Activated T-cell treated with anti-CD3 and anti-CD28 coated beads for 1 hour (primary cell): ENCODE data around the gene CAMTA1.

Source experiments
- DNase-seq: peaks from one replicate; pipeline ENCODE4 v3.0.0-alpha.2; 2020; ENCODE audit warnings: low read depth

Gene CAMTA1

GRCh38 chr1:7006996-7007871 is 222.0 kb downstream of the CAMTA1 start:
- DNase-seq, result no peak

DNA sequence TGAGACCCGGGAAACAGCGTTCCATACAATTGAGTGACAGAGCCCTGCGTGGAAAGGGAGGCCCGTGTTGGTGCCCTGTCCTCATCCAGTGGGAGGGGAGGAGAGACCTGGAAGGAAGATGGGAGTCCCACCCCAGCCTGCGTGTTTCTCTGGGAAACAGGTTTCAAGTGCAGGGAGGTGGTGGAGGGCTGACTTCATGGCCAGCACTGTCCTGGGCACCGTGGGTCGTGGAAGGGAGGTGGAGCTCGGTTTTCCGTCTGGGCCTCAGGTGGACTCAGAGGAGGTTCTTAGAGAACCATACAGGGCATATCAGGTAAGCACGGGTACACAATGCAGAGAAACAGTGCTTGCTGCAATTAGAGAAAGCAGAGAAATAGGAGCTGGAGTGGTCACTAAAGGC is 222.6 kb downstream of the CAMTA1 start:
- DNase-seq, result no peak

- no peak for DNase-seq
Observed at GRCh38 chr1:7008331-7008730, 223.1 kb downstream of the CAMTA1 start.

DNA sequence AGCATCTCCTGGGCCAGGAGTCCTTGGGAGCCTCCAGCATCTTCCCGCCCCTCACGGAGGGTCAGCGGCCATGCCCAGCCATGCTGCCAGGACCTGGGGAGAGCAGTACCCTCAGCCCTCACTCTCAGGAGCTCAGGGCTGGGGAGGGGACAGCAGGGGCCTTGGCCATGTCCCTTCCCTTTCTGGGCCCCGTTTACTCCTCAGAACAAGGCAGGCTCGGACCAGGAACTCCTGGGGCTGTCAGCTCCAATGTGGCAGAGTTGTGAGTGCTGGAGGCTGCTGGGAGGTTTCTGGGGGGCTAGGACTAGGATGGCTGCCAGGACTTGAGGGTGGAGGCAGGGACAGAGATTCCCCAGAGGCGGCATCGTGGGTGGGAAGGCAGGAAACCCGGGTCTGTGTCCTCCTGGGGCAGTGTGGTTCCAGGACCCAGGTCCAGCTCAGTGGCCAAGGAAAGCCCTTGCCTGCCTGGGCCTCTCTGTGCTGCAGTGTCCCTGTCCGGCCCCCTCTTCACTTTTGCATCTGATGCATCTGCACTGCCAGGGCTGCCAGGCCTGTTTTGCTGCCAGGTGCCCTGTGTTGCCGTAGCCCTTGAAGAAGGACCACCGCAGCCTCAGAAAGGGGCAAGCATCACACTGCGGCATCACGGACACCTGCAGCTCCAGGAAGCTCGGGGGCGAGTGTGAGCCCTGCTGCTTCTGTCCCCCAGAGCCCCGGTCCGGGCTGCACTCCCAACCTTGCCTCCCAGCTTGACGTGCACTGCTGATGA is 223.9 kb downstream of the CAMTA1 start:
- no peak for DNase-seq

- DNase-seq, result no peak
Observed at GRCh38 chr1:7009741-7010525, 224.7 kb downstream of the CAMTA1 start.

GRCh38 chr1:7010534-7011200 is 225.4 kb downstream of the CAMTA1 start:
- no peak for DNase-seq

GRCh38 chr1:7011826-7012225 is 226.6 kb downstream of the CAMTA1 start:
- DNase-seq, result no peak

GRCh38 chr1:7012461-7012924 is 227.2 kb downstream of the CAMTA1 start:
- no peak for DNase-seq

DNA sequence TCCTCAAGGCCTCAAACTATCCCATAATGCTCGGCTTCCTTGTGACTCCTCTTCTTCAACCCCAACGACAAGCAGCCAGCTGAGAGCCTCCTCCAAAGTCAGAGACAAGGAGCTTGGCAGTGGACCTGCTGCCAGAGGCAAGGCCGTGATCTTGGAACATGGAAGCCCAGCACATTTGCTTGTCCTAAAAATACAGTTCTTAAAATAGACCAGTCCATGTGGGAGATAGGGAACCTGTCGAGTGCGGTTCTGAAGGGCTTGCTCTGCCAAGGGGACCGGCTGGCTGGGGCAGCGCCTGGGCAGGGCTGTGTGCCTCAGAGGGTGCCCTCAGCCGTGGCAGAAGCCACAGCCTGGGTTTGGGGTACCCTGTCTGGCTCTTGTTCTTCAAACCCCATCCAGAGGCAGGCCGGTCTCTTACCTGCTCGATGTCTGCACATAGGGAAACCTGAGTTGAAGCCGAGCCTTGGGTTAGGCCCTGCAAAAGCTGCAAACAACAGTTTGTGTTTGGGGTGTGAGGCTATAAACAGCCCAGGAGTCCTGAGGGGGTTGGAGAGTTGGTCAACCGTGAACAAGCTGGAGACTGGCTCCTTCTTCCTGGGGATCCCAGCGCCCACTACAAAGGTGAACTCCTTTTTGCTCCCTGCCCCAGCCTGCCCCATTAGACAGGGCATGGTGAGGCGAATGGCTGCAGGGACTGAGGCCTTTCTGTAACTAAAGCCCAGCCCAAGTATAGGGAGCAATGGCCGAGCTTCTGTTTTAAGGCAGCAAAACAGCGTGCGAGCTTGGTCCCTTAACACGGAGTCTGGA is 228.8 kb downstream of the CAMTA1 start:
- no peak for DNase-seq

DNA sequence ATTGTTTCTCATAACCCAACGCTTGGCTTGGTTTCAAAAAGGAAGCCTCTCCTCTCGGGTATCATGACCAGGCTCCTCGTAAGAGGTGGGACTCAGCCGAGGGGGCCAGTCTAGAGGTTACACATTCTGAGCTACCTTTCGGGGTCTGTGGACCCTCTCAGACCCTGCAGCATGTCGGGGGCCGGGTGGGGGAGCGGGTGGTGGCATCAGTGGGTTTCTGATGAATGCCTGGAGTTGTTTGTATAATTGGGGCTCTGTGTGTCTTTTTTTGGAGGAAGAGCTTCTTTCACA is 229.3 kb downstream of the CAMTA1 start:
- DNase-seq, result no peak

- no peak for DNase-seq
Observed at GRCh38 chr1:7015022-7015421, 229.8 kb downstream of the CAMTA1 start.

DNA sequence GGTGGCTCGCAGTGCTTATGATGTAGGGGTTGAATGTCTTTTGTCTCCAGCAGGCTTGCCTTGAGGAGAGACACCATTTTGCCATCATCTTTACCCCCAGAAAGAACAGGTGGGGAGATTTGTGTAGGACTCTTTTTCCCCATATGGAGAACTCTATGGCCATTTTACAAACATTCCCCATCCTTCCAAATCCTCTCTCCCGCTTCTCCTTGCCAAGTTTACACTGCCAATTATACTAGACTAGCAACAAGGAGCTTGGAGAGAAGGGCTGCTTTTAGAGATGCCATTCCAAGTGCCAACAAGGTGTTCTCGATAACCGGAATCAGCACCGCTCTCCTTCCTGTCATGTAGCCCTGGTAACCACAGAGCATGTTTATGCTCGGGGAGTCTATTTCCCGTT is 233.1 kb downstream of the CAMTA1 start:
- DNase-seq, result no peak

- DNase-seq, result no peak
Observed at GRCh38 chr1:7018826-7019225, 233.6 kb downstream of the CAMTA1 start.

GRCh38 chr1:7019510-7019909 is 234.3 kb downstream of the CAMTA1 start:
- no peak for DNase-seq

- DNase-seq, result no peak
Observed at GRCh38 chr1:7022058-7022457, 236.8 kb downstream of the CAMTA1 start.

DNA sequence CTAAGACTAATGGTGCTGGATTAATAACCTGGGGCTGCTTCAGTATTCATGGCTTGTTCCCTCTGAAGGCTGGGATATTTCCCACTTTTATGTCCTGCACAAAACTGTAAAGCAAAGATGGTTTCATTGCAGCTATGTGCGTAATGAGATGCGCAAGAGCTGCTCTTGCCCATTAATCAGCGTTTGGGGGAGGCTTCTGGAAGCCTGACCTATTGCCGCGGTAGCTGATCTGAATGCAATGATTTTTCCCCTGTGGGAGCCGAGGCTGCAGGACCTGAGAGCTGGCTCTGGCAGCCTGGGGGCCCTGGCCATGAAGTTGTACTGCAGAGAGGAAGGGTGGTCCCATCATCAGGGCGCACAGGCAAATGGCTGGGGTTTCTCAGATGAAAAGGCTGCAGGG is 239.8 kb downstream of the CAMTA1 start:
- no peak for DNase-seq

GRCh38 chr1:7026169-7026568 is 240.9 kb downstream of the CAMTA1 start:
- DNase-seq, result no peak

DNA sequence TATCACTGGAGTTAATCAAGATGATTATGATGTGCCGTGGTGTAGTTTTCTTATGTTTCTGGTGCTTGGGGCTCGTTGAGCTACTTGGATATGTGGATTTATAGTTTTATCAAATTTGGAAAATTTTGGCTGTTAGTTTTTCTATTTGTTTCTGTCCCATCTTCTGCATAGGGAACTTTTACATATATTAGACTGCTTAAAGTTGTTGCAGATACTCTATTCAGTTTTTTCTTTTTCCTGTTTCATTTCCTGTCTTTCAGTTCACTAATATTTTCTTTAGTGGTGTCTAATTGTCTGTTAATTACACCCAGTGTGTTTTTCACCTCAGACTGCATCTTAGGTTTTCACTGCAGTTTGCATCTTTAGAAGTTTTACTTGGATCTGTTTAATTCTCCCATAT is 247.7 kb downstream of the CAMTA1 start:
- DNase-seq, result no peak

DNA sequence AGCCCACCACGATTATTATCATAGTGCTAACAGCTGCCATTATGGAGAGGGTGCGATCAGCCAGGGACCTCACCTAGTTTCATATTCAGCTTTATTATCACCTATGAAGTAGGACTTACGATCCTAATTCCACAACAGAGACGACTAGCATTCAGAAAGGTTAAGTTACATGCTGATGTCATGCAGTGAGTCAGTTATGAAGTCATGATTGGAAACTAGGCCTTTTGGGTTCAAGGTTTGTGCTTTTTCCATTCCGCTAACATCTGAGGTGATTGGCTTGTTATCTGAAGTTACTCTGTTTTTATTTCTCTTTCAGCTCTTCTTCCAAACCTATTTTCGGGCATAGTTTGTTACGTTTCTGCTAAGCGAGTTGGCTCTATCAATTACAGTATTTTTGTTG is 251.1 kb downstream of the CAMTA1 start:
- no peak for DNase-seq

DNA sequence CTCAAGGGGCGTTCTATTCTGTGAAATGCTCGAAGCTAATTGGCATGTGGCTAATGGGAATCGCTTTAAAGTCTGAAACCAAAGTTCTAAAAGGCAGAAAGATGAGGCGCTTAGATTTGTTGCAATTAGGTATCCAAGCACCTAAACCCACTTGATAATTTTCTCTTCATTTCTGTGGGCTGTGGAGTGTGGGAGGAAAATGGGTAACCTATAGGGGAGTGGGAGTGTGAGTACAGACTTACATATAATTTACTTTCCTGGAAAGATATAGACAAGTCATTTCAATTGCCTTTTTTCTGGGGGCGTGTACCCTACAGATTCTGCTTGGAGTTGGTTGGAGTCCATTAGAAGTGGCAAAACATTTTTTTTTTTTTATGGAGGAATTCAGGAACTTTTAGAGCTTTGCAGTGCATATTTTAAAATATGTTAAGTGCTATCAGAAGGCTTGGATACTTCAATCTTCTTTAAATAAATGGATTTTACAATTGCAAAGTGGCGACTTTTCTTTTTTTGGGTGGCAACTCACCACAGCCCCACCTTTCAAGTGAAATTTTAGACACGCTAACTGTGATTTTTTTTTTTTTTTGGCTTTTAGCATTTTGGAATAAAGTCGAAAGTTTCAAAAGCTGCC is 254.5 kb downstream of the CAMTA1 start:
- DNase-seq, result no peak
